GM18909 (cell line): ENCODE data around the gene PLA2G3.
A peak's percentile ranks its signal among the peaks of the same experiment; 100 is the strongest.
"Not testable (repeated sequence)": the region's sequence is repeated elsewhere in the genome, so short reads cannot be mapped to it uniquely, and the experiment has no call there.

Experiments
- ATAC-seq: cut with Tn5 transposase; IDR thresholded peaks from one replicate; pipeline ENCODE4 v1.9.1; 2021; ENCODE audit warnings: mild to moderate bottlenecking; ENCODE audit not compliant: unreplicated experiment, poor library complexity

Gene PLA2G3

DNA sequence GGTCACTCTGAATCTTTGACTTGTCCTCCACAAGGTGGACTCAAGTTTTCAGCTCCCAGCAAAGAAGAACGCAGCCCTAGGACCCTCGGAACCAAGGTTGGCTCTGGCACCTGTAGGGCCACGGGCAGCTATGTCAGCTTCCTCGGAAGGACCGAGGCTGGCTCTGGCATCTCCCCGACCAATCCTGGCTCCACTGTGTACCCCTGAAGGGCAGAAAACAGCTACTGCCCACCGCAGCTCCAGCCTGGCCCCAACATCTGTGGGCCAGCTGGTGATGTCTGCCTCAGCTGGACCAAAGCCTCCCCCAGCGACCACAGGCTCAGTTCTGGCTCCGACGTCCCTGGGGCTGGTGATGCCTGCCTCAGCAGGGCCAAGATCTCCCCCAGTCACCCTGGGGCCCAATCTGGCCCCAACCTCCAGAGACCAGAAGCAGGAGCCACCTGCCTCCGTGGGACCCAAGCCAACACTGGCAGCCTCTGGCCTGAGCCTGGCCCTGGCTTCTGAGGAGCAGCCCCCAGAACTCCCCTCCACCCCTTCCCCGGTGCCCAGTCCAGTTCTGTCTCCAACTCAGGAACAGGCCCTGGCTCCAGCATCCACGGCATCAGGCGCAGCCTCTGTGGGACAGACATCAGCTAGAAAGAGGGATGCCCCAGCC is 15.4 kb downstream of the PLA2G3 start:
- no peak for ATAC-seq

DNA sequence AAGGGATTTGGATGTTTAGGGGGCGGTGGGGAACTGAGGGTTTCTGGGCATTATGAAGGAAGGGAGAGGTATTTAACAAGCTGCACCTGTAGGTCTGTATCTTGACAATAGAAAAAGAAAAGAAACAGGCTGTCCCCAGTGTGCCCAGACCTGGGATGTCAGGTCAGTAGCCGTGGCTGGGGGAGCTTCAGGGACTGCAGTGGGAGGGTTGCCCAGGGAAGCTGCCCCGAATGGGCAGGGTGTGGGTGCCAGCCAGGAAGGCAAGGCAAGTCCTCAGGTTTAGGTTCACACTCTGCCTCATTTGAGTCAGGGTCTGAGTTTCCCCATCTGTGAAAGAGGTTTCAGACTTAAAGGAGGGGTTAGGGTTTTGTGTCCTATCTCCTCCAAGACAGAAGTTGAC is 16.0 kb downstream of the PLA2G3 start:
- no peak for ATAC-seq

DNA sequence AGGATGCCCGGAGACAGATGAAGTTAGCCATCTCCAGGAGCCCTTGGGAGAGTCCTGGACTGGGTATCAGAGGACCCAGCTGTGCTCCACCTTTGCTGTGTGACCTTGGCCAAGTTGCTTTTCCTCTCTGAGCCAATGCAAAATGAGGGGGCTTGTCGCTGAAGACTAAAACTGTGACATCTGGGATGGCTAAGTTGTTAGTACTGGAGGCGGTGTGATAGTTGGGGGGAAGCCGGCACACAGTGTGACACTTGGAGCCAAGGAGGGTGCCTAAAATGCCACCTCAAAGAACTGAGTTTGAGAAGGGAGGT is 17.1 kb downstream of the PLA2G3 start:
- no peak for ATAC-seq

DNA sequence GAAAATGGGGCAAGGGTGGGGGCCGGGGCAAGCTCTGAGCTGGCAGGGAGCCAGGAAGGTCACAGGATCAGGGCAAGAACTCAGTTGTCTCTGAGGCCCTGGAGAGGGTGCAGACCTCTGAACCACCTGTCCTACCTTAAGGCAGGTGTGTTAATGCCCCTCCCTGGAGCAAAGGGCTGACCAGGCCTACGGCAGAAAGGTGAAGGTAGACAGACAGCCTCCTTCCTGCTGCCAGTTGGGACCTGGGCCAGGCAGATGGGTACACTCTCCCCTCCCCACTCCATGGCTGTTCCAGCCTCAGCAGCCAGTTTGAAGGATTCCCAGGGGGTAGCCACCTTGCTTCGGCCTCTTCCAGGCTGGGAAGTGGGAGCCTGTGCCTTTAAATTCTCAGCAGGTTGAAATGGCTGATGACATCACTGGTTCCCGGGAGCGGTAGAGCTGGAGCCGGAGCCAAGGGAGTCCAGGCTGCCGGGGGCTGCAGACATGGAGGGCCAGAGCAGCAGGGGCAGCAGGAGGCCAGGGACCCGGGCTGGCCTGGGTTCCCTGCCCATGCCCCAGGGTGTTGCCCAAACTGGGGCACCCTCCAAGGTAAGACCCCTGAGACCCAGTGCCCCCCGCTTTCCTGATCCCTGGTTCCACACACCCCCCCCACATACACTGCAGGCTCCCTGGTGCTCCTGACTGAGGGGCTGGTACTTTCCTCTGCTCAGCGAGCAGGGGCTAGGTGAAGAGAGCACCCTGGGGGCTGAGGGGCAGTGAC is 17.6 kb downstream of the PLA2G3 start, which contains the start of gene INPP5J:
Gene INPP5J (plus strand): TSS at position 435 of the 760 bp plus-strand sequence. CDS start 49 bp downstream, at position 484.
- no peak for ATAC-seq

DNA sequence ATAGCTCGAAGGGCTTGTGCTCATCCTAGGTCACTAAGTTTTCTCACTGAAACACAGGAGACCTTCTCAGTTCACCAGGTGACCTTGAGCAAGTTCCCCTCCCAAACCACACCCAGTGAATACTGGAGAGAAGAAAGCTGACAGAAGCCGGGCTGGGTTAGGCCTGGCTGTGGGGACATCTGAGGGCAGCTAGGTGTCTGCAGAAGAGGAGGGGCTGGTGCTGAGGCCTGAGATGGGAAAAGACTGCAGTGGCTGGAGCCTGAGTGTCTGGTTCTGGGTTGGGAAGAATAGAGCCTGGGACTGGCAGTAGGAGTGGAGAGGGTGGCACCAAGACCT is 18.1 kb downstream of the PLA2G3 start:
- no peak for ATAC-seq

DNA sequence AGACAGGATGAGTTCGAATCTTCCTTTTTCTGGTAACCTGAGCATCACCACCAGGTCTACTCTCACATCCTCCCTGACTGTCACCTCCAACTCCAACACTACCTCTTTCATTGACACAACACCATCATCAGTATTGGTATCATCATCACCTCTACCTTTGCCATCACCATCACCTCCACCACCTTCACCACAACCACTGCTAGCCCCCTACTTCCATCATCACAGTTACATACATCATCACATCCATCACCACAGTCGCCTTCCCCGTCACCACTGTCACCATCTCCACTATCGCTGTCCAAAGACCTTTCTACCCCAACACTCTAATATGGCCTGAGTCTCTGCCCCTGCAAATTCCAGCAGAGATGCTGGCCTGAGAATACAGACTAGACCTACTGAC is 18.9 kb downstream of the PLA2G3 start:
- ATAC-seq, result no peak

DNA sequence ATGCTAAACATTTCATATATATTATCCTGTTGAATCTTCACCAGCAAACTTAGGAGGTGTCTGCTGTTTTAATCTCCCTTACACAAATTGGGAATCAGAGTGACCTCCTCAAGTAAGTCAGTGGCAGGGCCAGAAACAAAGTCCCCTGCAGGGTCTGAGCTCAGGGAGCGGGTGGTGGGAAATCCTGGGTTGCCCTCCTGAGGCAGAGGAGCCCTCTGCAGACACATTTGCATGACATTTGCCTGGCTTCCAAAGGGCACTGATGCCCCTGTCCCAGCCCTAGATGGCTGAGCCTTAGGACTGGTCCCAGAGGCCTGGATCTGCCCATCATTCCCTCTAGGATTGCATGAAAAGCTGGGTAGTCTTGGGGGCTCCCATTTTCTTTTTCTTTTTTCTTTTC is 19.7 kb downstream of the PLA2G3 start:
- no peak for ATAC-seq

DNA sequence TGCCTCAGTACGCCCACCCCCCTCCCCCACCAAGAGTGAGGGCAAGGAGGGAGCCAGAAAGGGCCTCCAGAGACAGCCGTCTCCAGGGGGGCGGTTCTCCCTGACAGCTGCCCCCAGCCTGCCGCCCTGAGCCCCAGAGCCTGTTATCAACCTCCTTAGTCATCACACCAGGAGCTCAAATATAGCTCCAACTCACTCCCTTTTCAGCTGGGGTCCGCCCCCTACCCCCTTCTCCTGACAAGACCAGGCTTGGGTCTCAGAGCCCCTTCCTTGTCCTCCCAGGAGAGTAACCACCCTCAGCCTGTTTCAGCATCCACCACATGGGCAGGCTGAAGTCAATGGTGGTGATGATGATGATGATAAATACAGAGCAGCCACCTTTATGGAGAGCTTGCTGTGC is 20.1 kb downstream of the PLA2G3 start:
- ATAC-seq, result no peak

DNA sequence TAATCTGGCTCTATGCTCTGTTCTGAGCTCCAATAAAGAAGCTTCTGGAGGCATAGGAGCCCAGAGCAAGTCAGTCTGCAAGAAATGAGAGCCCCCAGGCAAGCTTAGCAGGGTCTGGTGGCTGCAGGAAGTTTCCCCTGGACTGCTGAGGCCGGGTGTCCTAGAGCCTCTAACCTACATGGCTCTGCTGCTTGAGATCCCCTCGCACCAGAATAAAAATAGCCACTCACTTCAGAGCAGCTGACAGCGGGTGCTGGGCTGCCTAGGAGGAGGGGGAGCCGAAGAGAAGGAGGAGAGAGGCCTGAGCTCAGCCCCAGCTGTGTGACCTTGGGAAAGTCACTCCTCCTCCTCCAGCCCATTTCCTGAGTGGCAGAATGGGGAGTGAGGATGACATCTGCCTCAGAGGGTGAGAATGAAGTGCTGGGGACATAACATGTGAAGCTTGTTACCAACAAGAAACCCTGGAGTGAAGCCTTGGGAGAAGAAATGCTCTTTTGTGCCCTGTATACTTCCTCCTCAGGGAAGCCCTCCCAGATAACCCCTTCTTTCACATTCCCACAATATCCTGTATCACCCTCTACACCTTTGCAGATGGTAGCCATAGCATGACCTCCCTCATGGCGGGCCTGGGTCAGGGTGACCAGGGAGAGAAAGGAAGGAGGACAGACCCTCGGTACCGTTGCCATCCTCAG is 21.1 kb downstream of the PLA2G3 start:
- no peak for ATAC-seq

DNA sequence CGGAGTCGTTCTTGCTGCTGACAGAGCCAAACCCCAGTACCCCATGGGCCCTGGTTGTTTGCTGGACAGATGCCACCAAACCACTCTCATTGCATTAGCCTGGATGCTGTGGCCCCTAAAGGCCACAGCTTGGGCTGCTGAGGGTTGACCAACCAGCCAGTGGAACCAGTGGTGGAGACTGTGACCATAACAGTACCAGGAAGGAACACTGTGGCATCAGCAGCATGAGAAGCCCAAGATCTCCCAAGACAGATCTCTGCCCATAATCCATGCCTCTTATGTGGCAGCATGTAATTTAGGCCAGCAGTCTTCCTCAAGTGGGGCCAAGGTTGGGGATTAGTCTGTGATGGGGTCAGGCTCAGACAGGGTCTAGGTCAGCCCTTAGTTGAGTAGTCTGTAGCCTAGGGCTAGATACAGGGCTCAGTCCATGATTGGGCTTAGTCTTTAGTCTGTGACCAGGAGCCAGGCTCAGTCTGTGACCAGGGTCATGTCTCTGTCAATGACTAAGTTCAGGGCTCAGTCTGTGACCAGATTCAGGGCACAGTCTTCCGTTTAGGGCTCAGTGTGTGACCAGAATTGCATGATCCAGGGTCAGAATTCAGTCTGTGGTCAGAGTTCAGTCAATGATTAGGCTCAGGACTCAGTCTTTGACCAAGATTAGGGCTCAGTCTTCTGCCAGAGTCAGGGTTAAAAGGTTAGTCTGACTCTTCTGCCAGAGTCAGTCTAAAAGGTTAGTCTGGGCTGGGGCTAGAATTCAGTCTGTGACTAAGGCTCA is 22.1 kb downstream of the PLA2G3 start:
- ATAC-seq, result no peak

DNA sequence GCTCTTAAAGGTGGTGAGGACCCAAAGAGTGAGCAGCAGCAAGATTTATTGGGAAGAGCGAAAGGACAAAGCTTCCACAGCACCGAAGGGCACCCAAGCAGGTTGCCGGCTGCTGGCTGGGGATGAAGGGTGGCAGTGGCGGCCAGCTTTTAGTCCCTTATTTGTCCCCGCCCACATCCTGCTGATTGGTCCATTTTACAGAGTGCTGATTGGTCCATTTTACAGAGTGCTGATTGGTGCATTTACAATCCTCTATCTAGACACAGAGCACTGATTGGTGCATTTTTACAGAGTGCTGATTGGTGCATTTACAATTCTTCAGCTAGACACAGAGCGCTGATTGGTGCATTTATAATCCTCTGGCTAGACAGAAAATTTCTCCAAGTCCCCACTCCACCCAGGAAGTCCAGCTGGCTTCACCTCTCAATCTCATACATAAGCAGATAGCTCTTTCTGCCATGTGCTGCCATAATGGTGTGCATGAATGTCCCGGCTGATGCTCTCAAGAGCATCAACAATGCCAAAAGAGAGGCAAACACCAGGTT is 27.7 kb downstream of the PLA2G3 start:
- ATAC-seq, result not testable (repeated sequence)

DNA sequence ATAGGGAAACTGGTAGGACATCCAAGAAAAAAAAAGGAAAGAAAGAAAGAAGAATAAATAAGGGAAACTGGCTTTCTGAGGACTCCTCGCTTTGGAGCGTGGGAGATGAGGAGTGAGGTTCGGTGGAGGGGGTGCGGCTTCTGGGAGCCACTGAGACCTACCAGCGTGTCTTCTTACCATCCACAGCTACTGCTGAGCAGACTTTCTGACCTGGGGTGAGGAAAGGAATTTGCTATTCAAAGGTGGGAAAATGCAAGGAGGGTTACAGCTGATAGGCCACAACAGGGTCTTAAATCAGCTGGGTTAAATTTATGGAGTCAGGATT is 32.5 kb downstream of the PLA2G3 start:
- peak; percentile 43 for ATAC-seq

DNA sequence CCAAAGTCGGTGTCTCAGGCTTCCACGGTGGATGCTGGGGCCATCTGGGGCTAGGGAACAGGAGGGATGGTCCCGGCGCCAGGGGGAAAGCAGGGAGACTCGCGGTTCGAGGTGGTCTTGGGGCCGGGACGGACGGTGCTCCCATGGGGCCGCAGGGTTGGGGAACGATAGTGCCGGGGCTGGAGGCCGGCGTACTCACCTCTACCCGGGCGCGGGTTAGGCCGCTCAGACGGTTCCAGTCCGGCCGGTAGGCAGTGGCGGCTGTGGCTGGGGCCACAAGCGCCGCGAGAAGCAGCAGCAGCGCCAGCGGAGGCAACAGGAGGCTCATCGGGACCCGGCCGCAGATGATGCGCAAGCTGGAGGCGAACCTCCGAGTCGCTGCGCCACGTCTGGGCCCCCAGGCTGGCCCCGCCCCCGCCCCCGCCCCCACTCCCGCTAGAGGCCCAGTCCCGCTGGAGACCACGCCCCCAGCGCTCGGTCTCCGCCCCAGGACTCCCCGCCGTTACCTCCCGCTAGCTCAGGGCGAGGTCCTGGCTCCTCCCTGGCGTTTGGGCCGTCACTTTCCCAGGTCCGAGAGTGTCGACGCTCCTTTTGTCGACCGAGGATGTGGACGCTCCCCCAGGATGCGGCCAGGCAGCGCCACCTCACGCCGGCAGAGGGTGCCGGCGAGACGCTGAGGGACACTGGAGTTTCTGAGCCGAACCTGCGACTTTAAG is 33.0 kb downstream of the PLA2G3 start, which contains the start of gene SELENOM:
Gene SELENOM (minus strand): TSS at position 391 of the 716 bp plus-strand sequence. CDS start 63 bp downstream, at position 328.
- peak; percentile 80 for ATAC-seq

DNA sequence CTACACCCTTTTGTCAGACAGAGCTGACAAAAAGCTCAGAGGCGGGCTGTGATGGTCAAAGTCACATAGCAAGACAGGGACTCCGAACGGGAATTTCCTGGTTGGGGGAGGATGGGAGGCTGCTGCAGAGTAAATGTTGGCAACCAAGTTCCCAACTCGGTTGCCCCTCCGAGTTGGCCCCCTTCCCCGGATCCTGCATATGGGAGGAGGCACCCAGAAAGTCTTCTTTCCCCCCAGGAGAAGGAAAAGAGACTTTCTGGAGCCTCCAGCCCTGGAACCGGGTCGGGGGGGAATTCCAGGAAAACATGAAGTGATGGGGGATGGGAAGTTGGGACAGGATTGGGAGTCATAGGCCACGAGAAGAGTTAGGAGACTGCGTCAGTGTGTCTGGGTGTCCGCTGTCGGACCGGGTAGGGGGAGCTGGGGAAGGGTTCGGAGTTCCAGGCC is 33.6 kb downstream of the PLA2G3 start:
- no peak for ATAC-seq

DNA sequence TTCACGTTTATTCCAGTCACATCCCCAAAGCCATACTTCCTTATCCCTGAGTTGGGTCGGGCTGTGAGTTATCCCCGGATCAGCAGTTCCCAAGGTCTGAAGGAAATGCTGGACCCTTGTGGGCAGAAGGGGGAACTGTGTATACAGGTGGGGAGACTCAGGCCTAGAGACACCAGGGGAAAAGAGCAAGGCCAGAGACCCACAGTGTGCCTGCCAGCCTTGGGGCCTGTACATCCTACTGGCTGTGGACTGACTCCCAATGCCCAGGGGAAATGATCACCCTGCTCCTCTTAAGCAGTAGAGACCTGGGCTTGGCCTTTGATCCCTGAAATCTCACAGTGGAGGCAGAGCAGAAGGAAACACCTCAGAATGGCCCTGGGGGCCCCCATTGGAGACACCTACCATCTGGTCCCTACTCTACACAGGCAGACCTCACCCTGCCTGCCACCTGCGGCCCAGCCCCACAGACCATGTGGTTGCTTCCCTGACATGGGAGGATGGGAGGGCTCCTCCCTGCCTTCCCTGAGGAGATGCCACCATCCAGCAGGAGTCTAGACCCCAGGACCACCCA is 34.2 kb downstream of the PLA2G3 start:
- no peak for ATAC-seq

DNA sequence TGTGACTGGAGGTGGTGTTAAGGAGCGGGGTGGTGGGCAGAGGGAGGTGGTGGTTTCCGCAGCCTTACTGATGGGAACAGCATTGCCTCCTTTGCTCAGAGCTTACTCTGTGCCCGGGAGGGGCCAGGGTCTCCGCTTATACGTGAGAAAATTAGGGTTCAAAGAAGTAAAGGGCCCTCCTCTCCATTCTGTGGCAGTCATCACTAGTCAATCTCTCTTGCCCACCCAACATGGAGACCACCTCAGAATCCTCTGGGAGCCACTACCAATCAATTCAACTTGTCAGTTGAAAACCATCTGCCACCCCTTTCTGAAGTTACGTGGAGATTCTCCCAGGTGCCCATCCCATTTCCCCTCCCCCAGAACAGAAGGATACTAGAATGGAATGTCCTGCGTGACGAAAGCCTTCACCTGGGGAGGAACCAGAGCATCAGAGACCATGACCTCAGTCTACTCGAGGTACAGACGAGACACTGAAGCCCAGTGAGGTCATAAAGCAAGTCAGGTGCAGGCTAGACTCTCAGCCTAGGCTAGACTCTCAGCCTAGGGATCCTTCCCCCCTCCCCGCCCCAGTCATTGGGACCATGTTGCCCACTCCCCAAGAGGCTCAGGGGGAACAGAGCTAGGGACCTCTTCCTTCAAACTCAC is 34.9 kb downstream of the PLA2G3 start:
- ATAC-seq, result no peak

DNA sequence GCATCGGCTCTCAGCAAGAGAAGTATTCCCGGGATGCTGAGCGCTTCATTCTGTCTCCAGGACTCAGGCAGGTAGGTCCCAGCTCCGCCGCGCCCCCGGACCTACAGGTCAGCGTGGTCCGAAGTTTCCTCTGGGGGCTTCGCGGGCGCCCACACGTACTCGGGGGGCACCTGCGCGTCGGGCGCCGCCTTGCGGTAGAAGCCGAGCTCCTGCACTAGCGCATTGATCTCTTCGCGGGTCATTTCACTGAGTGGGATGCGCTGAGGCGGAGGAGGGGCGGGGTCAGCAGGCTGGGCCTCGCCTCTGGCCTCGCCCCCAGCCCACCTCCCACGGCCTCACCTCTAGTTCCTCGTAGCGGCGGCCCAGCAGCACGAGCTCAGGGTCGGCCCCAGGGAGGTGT is 35.4 kb downstream of the PLA2G3 start:
- ATAC-seq, result no peak

DNA sequence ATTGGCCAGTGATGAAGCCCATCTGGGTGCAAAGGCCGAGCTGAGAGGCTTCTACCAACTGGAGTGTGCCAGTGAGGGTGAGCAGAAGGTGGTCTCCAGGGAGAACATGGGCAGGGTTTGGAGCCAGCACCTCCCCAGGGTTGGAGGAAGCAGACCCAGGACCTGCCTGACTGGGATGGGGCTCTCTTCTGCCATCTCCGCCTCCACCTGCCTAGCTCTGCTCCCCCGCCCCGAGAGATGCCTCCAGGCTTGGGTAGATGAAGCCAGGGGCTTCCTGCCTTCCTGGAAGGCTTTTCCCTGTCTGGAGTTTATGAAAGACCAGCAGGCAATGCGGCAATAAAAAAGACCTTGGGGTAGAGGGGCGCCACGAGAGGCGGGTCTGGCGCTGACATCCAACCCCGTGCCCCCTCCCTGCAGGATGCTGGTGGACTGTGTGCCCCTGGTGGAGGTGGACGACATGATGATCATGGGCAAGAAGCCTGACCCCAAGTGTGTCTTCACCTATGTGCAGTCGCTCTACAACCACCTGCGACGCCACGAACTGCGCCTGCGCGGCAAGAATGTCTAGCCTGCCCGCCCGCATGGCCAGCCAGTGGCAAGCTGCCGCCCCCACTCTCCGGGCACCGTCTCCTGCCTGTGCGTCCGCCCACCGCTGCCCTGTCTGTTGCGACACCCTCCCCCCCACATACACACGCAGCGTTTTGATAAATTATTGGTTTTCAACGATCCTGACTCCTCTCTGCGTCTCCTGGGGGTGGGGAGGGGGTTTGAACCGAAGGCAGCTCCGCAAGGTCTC is 36.2 kb downstream of the PLA2G3 start:
- no peak for ATAC-seq
